ENCODE results near the gene PDIA4. TPM values are rescaled to one million over a fixed set of nuclear protein-coding genes. Genes with fewer than 3 reads are reported as not detected.

The PDIA4 gene
- total and polyA plus RNA-seq, 2 donors from 2014 or later: 69.9 to 159 TPM

- H3K9ac ChIP-seq (ENCODE audit: low read length in 3 of 3): no peak overlapping the region
- no peaks in the 10 kb centered on the region for H3K36me3 ChIP-seq (ENCODE audit: control insufficient read depth in 2 of 3, insufficient read depth in 3 of 3, low read length in 3 of 3)
- no peak overlapping the region for H3K27ac ChIP-seq (ENCODE audit: low read depth in 2 of 2, low read length in 2 of 2)
- intact Hi-C loops (cut with DNase I): no loop called here
- TF ChIP-seq, protein P1, sequence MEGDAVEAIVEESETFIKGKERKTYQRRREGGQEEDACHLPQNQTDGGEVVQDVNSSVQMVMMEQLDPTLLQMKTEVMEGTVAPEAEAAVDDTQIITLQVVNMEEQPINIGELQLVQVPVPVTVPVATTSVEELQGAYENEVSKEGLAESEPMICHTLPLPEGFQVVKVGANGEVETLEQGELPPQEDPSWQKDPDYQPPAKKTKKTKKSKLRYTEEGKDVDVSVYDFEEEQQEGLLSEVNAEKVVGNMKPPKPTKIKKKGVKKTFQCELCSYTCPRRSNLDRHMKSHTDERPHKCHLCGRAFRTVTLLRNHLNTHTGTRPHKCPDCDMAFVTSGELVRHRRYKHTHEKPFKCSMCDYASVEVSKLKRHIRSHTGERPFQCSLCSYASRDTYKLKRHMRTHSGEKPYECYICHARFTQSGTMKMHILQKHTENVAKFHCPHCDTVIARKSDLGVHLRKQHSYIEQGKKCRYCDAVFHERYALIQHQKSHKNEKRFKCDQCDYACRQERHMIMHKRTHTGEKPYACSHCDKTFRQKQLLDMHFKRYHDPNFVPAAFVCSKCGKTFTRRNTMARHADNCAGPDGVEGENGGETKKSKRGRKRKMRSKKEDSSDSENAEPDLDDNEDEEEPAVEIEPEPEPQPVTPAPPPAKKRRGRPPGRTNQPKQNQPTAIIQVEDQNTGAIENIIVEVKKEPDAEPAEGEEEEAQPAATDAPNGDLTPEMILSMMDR (IDR thresholded peaks at IDR 0.05; ENCODE audit: borderline replicate concordance, extremely low read depth, insufficient read depth): no peak
- H3K9me3 ChIP-seq (ENCODE audit: control insufficient read depth in 2 of 3, insufficient read depth in 1 of 3, low read length in 3 of 3): no peaks in the 10 kb centered on the region
- H3K4me1 ChIP-seq (ENCODE audit: control insufficient read depth in 2 of 3, insufficient read depth in 2 of 3, low read depth in 1 of 3, low read length in 3 of 3): no peaks in the 10 kb centered on the region
- FAIRE-seq (no peak), DNase-seq (no peak)
- H3K27me3 ChIP-seq (ENCODE audit: control insufficient read depth, insufficient read depth, low read length): no peaks in the 10 kb centered on the region
- H3K4me3 ChIP-seq (ENCODE audit: low read length in 3 of 3): no peak overlapping the region
These were observed 55.0 kb downstream of the PDIA4 start for GRCh38 chr7:148973256-148973655.

GRCh38 chr7:148972375-148972774, 55.9 kb downstream of the PDIA4 start:
- no peaks in the 10 kb centered on the region for H3K4me1 ChIP-seq (ENCODE audit: control insufficient read depth in 2 of 3, insufficient read depth in 2 of 3, low read depth in 1 of 3, low read length in 3 of 3)
- no peak for DNase-seq
- no peaks in the 10 kb centered on the region for H3K27me3 ChIP-seq (ENCODE audit: control insufficient read depth, insufficient read depth, low read length)
- no peak overlapping the region for H3K4me3 ChIP-seq (ENCODE audit: low read length in 3 of 3)
- no peaks in the 10 kb centered on the region for H3K9me3 ChIP-seq (ENCODE audit: control insufficient read depth in 2 of 3, insufficient read depth in 1 of 3, low read length in 3 of 3)
- no peak overlapping the region for H3K9ac ChIP-seq (ENCODE audit: low read length in 3 of 3)
- intact Hi-C loops (cut with DNase I): no loop called here
- no peak overlapping the region for H3K27ac ChIP-seq (ENCODE audit: low read depth in 2 of 2, low read length in 2 of 2)
- H3K36me3 ChIP-seq (ENCODE audit: control insufficient read depth in 2 of 3, insufficient read depth in 3 of 3, low read length in 3 of 3): no peaks in the 10 kb centered on the region
- TF ChIP-seq, protein P1 (IDR thresholded peaks at IDR 0.05; ENCODE audit: borderline replicate concordance, extremely low read depth, insufficient read depth): no peak
- no peak for FAIRE-seq

GRCh38 chr7:148967602-148968001, 60.7 kb downstream of the PDIA4 start:
- DNase-seq (no peak), FAIRE-seq (no peak)
- Histone ChIP-seq H3K27me3 (ENCODE audit: control insufficient read depth, insufficient read depth, low read length) (no peaks in the 10 kb centered on the region), H3K4me3 (ENCODE audit: low read length in 3 of 3) (no peak overlapping the region), H3K36me3 (ENCODE audit: control insufficient read depth in 2 of 3, insufficient read depth in 3 of 3, low read length in 3 of 3) (no peaks in the 10 kb centered on the region), H3K27ac (ENCODE audit: low read depth in 2 of 2, low read length in 2 of 2) (no peak overlapping the region), H3K9ac (ENCODE audit: low read length in 3 of 3) (no peak overlapping the region), H3K9me3 (ENCODE audit: control insufficient read depth in 2 of 3, insufficient read depth in 1 of 3, low read length in 3 of 3) (no peaks in the 10 kb centered on the region), H3K4me1 (ENCODE audit: control insufficient read depth in 2 of 3, insufficient read depth in 2 of 3, low read depth in 1 of 3, low read length in 3 of 3) (peaks cover 0 to 4% (median 0%) of the 10 kb centered on the region in 3 donors)
- TF ChIP-seq, protein P1 (IDR thresholded peaks at IDR 0.05; ENCODE audit: borderline replicate concordance, extremely low read depth, insufficient read depth): no peak
- intact Hi-C loops (cut with DNase I): loop anchor here (5.0 kb wide), 1 partner anchor 390 kb away; no protein-coding TSS in a partner anchor

- FAIRE-seq (no peak), DNase-seq (no peak)
- Histone ChIP-seq H3K4me1 (ENCODE audit: control insufficient read depth in 2 of 3, insufficient read depth in 2 of 3, low read depth in 1 of 3, low read length in 3 of 3) (peaks cover 0 to 4% (median 0%) of the 10 kb centered on the region in 3 donors), H3K27me3 (ENCODE audit: control insufficient read depth, insufficient read depth, low read length) (no peaks in the 10 kb centered on the region), H3K36me3 (ENCODE audit: control insufficient read depth in 2 of 3, insufficient read depth in 3 of 3, low read length in 3 of 3) (no peaks in the 10 kb centered on the region), H3K9ac (ENCODE audit: low read length in 3 of 3) (no peak overlapping the region), H3K4me3 (ENCODE audit: low read length in 3 of 3) (peak overlapping the region in 1 of 3 donors; percentile 64), H3K27ac (ENCODE audit: low read depth in 2 of 2, low read length in 2 of 2) (no peak overlapping the region), H3K9me3 (ENCODE audit: control insufficient read depth in 2 of 3, insufficient read depth in 1 of 3, low read length in 3 of 3) (no peaks in the 10 kb centered on the region)
- TF ChIP-seq, protein P1 (IDR thresholded peaks at IDR 0.05; ENCODE audit: borderline replicate concordance, extremely low read depth, insufficient read depth): no peak
- intact Hi-C loops (cut with DNase I): loop anchor here (5.0 kb wide), 1 partner anchor 390 kb away; no protein-coding TSS in a partner anchor
These were observed 61.3 kb downstream of the PDIA4 start for GRCh38 chr7:148967032-148967372.
